Chondrocyte (in vitro differentiated cells): ENCODE results near the gene MRPL40. TPM values are rescaled to one million over a fixed set of nuclear protein-coding genes. Genes with fewer than 3 reads are reported as not detected.

Experiments used
- DNase-seq: peaks from one replicate; pipeline ENCODE4 v3.0.0; 2021; ENCODE audit warnings: mixed read lengths, low spot score
- H3K27ac Mint-ChIP-seq: one replicate; pipeline ENCODE4 v1.8.0; 2021; ENCODE audit warnings: mild to moderate bottlenecking, moderate library complexity, mixed read lengths; ENCODE audit not compliant: unreplicated experiment
- H3K27me3 Mint-ChIP-seq: 2 replicates; pipeline ENCODE4 v1.8.0; 2021; ENCODE audit warnings: low read depth, mixed read lengths
- H3K36me3 Mint-ChIP-seq: 2 replicates; pipeline ENCODE4 v1.8.0; 2021; ENCODE audit warnings: low read depth, mixed read lengths
- H3K4me1 Mint-ChIP-seq: 2 replicates; pipeline ENCODE4 v1.8.0; 2021; ENCODE audit warnings: low read depth, mild to moderate bottlenecking, mixed read lengths
- H3K4me3 Mint-ChIP-seq: one replicate; pipeline ENCODE4 v1.8.0; 2021; ENCODE audit warnings: mild to moderate bottlenecking, moderate library complexity, mixed read lengths; ENCODE audit not compliant: unreplicated experiment
- H3K9me3 Mint-ChIP-seq: 2 replicates; pipeline ENCODE4 v1.8.0; 2021; ENCODE audit warnings: low read depth, mixed read lengths
- CTCF ChIP-seq: fragments of 200-600 bp; sonication (generic); IDR thresholded peaks from 2 replicates; pipeline ENCODE4 v1.5.0; 2021; ENCODE audit warnings: antibody characterized with exemption, mild to moderate bottlenecking, moderate library complexity
- total RNA-seq: library from RNA; stranded (reverse); gene quantifications from 3 replicates; pipeline ENCODE4 v1.2.1, GENCODE V29; 2021

The MRPL40 gene
- total RNA-seq, 1 donor from 2014 or later: 21.8 TPM

GRCh38 chr22:19387038-19387437 lies 45.3 kb upstream of the MRPL40 start:
- Mint-ChIP-seq H3K36me3 (peaks cover 45% of the 10 kb centered on the region), H3K27ac (no peak overlapping the region)

GRCh38 chr22:19387575-19387974 lies 44.8 kb upstream of the MRPL40 start:
- H3K27me3 Mint-ChIP-seq: no peaks in the 10 kb centered on the region
- no peak for TF ChIP-seq CTCF
- no peaks in the 10 kb centered on the region for H3K4me1 Mint-ChIP-seq
- H3K27ac Mint-ChIP-seq: no peak overlapping the region
- H3K9me3 Mint-ChIP-seq: no peaks in the 10 kb centered on the region
- H3K36me3 Mint-ChIP-seq: peaks cover 39% of the 10 kb centered on the region
- no peak for DNase-seq
- H3K4me3 Mint-ChIP-seq: no peak overlapping the region

More at GRCh38 chr22:19387038-19387437, 45.3 kb upstream of the MRPL40 start:
- Mint-ChIP-seq H3K9me3 (no peaks in the 10 kb centered on the region), H3K4me1 (no peaks in the 10 kb centered on the region), H3K4me3 (no peak overlapping the region), H3K27me3 (no peaks in the 10 kb centered on the region)
- no peak for TF ChIP-seq CTCF
- no peak for DNase-seq

- no peaks in the 10 kb centered on the region for H3K9me3 Mint-ChIP-seq
- no peak for TF ChIP-seq CTCF
- H3K4me1 Mint-ChIP-seq: no peaks in the 10 kb centered on the region
- no peak for DNase-seq
- no peaks in the 10 kb centered on the region for H3K27me3 Mint-ChIP-seq
- peaks cover 31% of the 10 kb centered on the region for H3K36me3 Mint-ChIP-seq
- no peak overlapping the region for H3K4me3 Mint-ChIP-seq
- no peak overlapping the region for H3K27ac Mint-ChIP-seq
Measured at GRCh38 chr22:19393704-19394103, 38.6 kb upstream of the MRPL40 start.

- Mint-ChIP-seq H3K27ac (no peak overlapping the region), H3K4me3 (no peak overlapping the region), H3K36me3 (peaks cover 28% of the 10 kb centered on the region)
Measured at GRCh38 chr22:19394274-19395050, 37.9 kb upstream of the MRPL40 start.

GRCh38 chr22:19395276-19395675 lies 37.1 kb upstream of the MRPL40 start:
- DNase-seq: no peak
- Mint-ChIP-seq H3K27ac (no peak overlapping the region), H3K9me3 (no peaks in the 10 kb centered on the region), H3K27me3 (no peaks in the 10 kb centered on the region), H3K4me3 (no peak overlapping the region), H3K36me3 (peaks cover 23% of the 10 kb centered on the region), H3K4me1 (no peaks in the 10 kb centered on the region)
- no peak for TF ChIP-seq CTCF

More at GRCh38 chr22:19394274-19395050, 37.9 kb upstream of the MRPL40 start:
- Mint-ChIP-seq H3K27me3 (no peaks in the 10 kb centered on the region), H3K4me1 (no peaks in the 10 kb centered on the region), H3K9me3 (no peaks in the 10 kb centered on the region)
- no peak for TF ChIP-seq CTCF
- DNase-seq: no peak
